Stomach (tissue), 4 donors: ENCODE data around the gene FTO.

ENCODE experiments used
- CTCF ChIP-seq, 7 experiments: fragments of 450-650 bp in 4 of 7; fragments of 200-600 bp in 3 of 7; sonication (generic) in 3 of 7; IDR thresholded peaks; one replicate each; pipeline ENCODE4 v1.5.1; 2016 to 2019; ENCODE audit warnings: antibody characterized with exemption in 7 of 7, control low read depth in 2 of 7, mild to moderate bottlenecking in 1 of 7
- EP300 ChIP-seq: sonication (generic); formaldehyde crosslinking; IDR thresholded peaks from one replicate; pipeline ENCODE4 v1.6.1; 2017; ENCODE audit warnings: antibody characterized with exemption

GRCh38 chr16:53836142-53836541, 132.2 kb downstream of the FTO start:
- no peak for TF ChIP-seq CTCF (IDR thresholded peaks at IDR 0.05)
- no peak for TF ChIP-seq EP300
